SK-N-MC (cell line): ENCODE data around the gene ZNF862.
"Not testable (repeated sequence)": the region's sequence is repeated elsewhere in the genome, so short reads cannot be mapped to it uniquely, and the experiment has no call there.

Experiments used
- DNase-seq: peaks from one replicate; pipeline ENCODE4 v3.0.0-alpha.2; 2011; ENCODE audit warnings: low read depth, low spot score
- H3K27ac ChIP-seq: fragments of 200-600 bp; sonication (generic); 2 replicates; pipeline ENCODE4 v1.5.1; 2016; ENCODE audit warnings: mixed run types
- H3K36me3 ChIP-seq: fragments of 200-600 bp; sonication (generic); 2 replicates; pipeline ENCODE4 v1.6.1; 2017; ENCODE audit warnings: antibody characterized with exemption, low read length, mixed read lengths; ENCODE audit not compliant: insufficient read depth
- H3K4me3 ChIP-seq: fragments of 200-600 bp; sonication (generic); 2 replicates; pipeline ENCODE4 v1.5.1; 2016
- H3K9ac ChIP-seq: fragments of 200-600 bp; sonication (generic); 2 replicates; pipeline ENCODE4 v1.8.0; 2017; ENCODE audit warnings: mixed run types, mixed read lengths; ENCODE audit not compliant: insufficient read length
- H3K9me3 ChIP-seq: fragments of 200-600 bp; sonication (generic); 2 replicates; pipeline ENCODE4 v1.6.1; 2017; ENCODE audit warnings: low read depth, mild to moderate bottlenecking, antibody characterized with exemption, low read length, moderate library complexity, mixed read lengths
- EZH2 ChIP-seq: fragments of 200-600 bp; sonication (generic); IDR thresholded peaks from one replicate; pipeline ENCODE4 v1.6.1; 2017; ENCODE audit warnings: antibody characterized with exemption
- FOXP2 ChIP-seq: optimal IDR thresholded peaks from 2 replicates; pipeline ENCODE3; 2011; ENCODE audit warnings: mild to moderate bottlenecking, moderate library complexity; ENCODE audit not compliant: insufficient read depth; ENCODE audit errors: extremely low read length, control extremely low read depth
- POLR2AphosphoS5 ChIP-seq: IDR thresholded peaks from 2 replicates; pipeline ENCODE4 v1.6.1; 2012; ENCODE audit warnings: mild to moderate bottlenecking, low read depth, low read length, borderline replicate concordance

The ZNF862 gene

DNA sequence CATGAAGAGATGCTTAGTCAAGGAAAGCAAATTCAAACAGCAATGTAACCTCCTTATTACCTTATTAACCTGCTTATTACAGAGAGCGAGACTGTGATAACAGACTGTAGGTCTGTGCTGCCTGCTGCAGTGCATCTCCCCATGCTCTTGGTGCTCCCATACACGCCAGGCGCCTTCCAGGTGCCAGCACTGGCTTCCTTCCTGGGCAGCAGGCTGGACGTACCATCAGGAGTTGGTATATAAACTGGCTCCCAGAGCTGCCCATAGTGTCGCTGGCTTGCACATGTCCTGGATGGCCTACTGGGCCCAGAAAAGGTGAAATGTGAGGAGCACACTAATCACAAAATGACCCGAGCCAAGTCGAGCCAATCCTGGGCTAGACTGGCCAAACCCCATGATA lies 49.1 kb downstream of the ZNF862 start:
- DNase-seq = no peak
- Histone ChIP-seq H3K4me3 (no peak overlapping the region), H3K36me3 (no peaks in the 10 kb centered on the region), H3K9ac (no peak overlapping the region), H3K9me3 (no peaks in the 10 kb centered on the region), H3K27ac (no peak overlapping the region)
- TF ChIP-seq FOXP2 (no peak), EZH2 (no peak), POLR2AphosphoS5 (no peak)

DNA sequence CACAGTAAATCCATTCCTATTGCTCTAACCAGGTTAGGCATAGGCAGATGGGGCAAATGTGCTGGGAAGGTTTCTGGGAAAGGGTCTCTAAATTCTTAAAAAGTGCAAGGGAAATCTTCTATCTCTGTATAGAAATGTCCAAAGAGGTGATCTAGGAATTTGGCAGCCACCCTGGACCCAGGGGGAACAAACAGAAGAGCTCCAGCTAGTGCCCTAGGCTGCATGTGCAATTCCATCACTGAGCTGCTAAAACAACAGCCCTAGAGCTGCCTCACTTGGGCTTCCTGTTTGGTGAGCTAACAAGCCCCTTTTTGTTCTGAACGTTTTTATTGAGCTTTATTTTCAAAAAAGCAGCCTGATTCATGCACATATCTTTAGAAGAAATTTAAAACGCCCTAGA lies 52.5 kb downstream of the ZNF862 start:
- not testable (repeated sequence) for H3K9ac ChIP-seq, H3K4me3 ChIP-seq, H3K36me3 ChIP-seq, H3K27ac ChIP-seq, DNase-seq, H3K9me3 ChIP-seq

DNA sequence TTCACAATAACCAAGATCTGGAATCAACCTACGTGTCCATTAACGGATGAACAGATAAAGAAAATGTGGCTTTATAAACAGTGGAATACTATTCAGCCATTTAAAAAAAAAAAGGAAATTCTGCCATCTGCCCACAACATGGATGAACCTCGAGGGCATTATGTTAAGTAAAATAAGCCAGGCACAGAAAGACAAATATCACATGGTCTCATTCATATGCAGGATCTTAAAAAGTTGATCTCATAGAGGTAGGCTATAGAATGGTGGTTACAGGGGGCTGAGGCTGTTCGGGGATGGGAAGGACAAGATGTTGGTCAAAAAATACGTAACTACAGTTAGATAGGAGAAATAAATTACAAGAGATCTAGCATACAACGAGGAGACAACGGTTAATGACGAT lies 56.8 kb downstream of the ZNF862 start:
- not testable (repeated sequence) for DNase-seq, H3K9me3 ChIP-seq, H3K36me3 ChIP-seq

DNA sequence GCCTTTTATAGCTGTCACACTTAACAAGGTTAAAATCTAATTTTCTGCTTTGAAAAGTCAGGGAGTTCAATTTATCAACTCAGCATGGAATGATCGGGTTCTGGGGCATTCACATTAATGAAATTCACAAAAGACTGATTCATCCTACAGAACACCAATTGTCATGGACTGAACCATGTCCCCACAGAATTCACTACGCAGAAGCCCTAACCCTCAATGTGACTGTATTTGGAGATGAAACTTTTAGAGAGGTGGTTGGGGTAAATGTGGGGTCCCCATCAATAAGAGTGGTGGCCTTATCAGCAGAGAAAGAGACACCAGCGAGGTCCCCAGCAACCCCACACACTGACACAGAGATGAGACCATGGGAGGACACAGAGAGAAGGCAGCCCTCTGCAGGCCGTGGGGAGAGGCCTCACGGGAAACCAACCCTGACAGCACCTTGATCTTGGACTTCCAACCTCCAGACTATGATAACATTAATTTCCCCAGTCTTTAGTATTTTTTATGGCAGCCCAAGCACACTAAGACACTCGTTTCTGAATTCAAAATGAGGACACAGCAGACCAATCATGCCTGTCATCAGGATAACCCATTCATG lies 69.7 kb downstream of the ZNF862 start:
- H3K4me3 ChIP-seq, H3K27ac ChIP-seq, H3K9ac ChIP-seq, H3K9me3 ChIP-seq, DNase-seq, H3K36me3 ChIP-seq: not testable (repeated sequence)

More for the DNA sequence above, 56.8 kb downstream of the ZNF862 start:
- H3K4me3 ChIP-seq, H3K9ac ChIP-seq, H3K27ac ChIP-seq: not testable (repeated sequence)

DNA sequence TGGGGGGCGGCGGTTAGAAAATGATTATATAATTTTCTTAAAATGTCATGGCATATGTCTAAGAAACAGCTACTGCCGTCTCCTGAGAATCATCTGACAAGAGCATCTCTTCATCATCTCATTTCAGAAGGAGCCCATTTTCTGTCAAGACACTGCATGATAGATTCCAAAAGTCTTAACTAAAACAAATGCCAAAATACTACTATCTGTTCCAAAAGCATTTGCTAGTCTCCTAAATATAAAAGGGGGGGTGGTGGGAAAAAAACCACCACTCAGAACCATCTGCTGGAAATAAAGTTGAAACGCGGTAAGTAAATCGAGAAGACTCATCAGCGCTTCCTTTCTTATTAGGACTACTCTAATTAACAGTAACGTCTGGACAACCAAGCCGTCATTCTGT lies 72.0 kb downstream of the ZNF862 start:
- H3K36me3 ChIP-seq, DNase-seq, H3K9me3 ChIP-seq, H3K9ac ChIP-seq, H3K4me3 ChIP-seq, H3K27ac ChIP-seq: not testable (repeated sequence)

DNA sequence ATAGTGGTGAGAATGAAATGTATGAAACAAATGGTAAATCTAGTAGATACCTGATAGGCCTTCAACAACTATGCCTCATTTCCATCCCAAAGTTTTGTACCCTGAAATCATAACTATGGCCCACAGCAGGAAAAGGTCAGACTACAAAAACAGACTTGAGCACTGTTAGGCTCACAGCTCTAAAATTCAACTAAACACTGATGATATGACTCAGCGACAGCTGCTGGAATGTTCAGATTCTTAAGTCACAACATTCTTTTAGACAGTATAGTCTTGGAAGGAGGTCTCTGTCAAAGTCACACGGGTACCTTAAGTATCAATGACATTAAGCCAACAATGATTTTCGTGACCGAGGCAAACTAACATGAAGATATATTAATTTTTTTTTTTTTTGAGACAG lies 74.0 kb downstream of the ZNF862 start:
- not testable (repeated sequence) for DNase-seq, H3K9ac ChIP-seq, H3K27ac ChIP-seq, H3K4me3 ChIP-seq, H3K36me3 ChIP-seq, H3K9me3 ChIP-seq
